ENCODE data around the gene BRME1.

BRME1 gene

DNA sequence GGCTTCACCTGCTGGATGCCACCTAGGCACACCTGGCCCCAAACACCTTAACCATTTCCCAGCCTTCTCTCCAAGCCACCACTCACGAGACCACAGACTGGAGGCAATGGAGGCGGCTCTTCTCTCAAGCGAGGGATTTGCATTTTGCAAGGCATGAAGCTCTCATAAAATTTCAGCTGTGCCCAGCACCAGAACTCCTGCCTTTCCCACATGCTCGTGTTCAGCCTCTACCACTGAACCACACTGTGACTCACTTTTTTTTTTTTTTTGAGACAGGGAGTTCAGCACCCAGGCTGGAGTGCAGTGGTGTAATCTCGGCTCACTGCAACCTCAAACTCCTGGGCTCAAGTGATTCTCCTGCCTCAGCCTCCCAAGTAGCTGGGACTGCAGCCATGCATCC lies 18.4 kb downstream of the BRME1 start:
- TF ChIP-seq, protein P1, sequence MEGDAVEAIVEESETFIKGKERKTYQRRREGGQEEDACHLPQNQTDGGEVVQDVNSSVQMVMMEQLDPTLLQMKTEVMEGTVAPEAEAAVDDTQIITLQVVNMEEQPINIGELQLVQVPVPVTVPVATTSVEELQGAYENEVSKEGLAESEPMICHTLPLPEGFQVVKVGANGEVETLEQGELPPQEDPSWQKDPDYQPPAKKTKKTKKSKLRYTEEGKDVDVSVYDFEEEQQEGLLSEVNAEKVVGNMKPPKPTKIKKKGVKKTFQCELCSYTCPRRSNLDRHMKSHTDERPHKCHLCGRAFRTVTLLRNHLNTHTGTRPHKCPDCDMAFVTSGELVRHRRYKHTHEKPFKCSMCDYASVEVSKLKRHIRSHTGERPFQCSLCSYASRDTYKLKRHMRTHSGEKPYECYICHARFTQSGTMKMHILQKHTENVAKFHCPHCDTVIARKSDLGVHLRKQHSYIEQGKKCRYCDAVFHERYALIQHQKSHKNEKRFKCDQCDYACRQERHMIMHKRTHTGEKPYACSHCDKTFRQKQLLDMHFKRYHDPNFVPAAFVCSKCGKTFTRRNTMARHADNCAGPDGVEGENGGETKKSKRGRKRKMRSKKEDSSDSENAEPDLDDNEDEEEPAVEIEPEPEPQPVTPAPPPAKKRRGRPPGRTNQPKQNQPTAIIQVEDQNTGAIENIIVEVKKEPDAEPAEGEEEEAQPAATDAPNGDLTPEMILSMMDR (conservative IDR thresholded peaks at IDR 0.05; ENCODE audit: low read depth, low read length), result no peak
- peak; percentile 24 for DNase-seq (ENCODE audit: low read depth)
- H3K4me3 ChIP-seq (ENCODE audit: low read depth, low read length), result no peak overlapping the region

DNA sequence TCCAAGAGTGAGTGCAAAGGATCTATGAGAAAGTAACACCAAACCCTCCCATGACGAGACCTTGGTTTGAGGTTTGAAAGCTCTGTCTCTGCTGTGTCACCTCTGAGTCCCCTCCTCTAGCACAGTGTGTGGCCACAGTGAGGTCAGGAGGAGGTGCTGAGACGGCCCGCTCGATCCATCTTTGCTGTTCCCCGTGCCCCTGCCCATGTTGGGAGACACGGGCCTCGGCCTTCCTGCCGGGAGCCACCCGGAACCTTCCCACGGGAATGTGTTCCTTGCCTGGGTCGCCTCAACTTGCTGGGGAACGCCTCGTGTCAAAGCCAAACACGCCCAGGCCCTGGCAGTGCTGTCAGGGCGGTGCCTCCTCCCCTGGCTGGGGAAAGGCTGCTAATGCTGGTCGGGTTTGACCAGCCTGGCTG lies 18.9 kb downstream of the BRME1 start:
- DNase-seq (ENCODE audit: low read depth), result no peak
- TF ChIP-seq, protein P1 (conservative IDR thresholded peaks at IDR 0.05; ENCODE audit: low read depth, low read length), result no peak

DNA sequence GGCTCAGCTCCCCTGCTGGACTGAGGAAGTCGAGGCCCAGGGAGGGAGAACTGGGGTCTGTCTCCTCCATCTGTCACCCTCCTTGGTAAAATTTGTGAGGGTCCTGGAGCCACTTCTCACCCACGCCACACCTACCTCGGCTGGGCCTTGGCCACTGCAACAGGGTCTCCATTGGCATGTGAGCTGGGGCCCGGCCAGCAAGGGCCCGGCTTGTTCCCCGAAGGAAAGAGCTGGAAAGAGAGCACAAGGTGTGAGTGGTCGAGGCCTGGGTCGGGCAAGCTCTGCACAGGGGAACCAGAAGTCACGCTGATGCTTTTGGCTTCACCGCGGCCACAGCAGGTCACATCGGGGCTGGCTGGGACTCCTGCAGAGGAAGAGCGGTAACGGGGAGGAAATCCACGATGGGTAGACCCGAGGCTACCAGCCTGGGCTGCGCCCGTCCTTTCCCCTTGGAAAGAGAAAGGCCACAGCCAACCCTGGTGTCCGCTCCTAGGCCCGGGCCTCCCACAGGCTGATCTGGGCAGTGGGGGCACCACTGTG lies 20.0 kb downstream of the BRME1 start:
- no peak for DNase-seq (ENCODE audit: low read depth)
- no peak overlapping the region for H3K4me3 ChIP-seq (ENCODE audit: low read depth, low read length)
- TF ChIP-seq, protein P1 (conservative IDR thresholded peaks at IDR 0.05; ENCODE audit: low read depth, low read length), result no peak

More for the DNA sequence above, 18.9 kb downstream of the BRME1 start:
- H3K4me3 ChIP-seq (ENCODE audit: low read depth, low read length), result no peak overlapping the region

DNA sequence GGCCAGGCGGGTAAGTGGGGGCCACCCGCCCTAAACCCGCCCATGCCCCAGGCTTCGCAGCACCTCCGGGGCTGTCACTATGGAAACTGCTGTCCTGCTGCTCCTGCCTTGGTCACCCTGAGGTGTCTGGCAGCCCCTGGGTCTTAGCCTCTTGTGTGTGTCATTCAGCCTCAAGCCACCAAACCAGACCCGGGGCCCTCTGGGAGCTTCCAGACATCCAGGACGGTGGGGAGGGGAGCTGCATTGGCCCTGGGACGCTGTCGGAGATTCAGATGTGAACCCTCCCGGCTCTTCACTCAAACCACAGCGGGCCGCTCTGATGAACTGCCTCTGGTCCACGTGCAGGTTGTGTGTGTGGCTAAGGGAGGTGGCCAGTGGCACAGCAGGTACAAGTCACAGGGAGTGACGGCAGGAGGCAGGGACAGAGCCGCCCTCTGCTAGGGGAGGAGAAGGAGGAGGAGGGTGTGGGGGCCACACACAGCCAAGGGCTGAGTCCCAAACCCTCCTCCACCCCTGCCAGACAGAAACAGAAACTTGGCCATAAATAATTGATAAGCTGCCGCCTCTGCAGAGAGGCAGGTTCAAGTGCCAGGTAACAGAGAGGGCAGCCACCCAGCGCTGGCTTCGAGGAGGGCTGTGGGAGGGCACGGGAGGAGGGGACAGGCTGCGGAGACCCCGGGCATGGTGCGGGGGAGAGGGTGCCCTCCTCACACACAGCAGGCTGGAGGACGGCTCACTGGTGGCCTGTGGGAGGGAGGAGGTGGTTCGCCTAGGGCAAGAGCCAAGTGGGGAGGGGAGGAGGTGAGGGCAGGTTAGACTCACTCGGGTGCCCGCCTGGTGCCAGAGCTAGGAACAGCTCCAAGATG lies 21.0 kb downstream of the BRME1 start:
- TF ChIP-seq, protein P1 (conservative IDR thresholded peaks at IDR 0.05; ENCODE audit: low read depth, low read length), result no peak
- H3K4me3 ChIP-seq (ENCODE audit: low read depth, low read length), result no peak overlapping the region
- DNase-seq (ENCODE audit: low read depth), result no peak

DNA sequence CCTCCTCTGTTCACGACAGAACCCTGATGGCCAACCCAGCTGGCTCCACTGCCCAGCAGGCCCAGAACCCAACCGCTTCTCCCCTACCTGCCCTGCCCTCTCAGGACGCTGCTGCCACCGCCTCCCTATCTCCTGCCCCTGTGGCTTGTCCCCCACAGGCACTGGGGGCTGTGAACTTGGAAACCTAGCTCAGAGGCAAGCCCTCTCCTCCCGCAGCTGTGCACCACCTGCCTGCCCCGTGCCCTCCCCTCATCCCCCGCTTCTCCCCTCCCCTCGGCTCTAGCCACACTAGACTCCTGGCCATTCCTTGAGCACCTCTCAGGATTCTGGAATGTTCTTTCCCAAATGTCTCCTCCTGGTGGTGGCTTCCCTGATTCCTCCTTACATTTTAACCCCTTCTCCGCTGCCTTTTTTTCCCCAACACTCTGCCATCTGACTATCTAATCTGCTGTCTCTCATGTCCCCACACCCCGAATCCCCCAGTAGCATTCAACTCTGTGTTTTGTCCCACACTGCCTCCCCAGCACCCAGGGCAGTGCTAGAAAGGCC lies 22.3 kb downstream of the BRME1 start:
- TF ChIP-seq, protein P1 (conservative IDR thresholded peaks at IDR 0.05; ENCODE audit: low read depth, low read length), result peak; percentile 27
- DNase-seq (ENCODE audit: low read depth), result no peak
- H3K4me3 ChIP-seq (ENCODE audit: low read depth, low read length), result no peak overlapping the region

DNA sequence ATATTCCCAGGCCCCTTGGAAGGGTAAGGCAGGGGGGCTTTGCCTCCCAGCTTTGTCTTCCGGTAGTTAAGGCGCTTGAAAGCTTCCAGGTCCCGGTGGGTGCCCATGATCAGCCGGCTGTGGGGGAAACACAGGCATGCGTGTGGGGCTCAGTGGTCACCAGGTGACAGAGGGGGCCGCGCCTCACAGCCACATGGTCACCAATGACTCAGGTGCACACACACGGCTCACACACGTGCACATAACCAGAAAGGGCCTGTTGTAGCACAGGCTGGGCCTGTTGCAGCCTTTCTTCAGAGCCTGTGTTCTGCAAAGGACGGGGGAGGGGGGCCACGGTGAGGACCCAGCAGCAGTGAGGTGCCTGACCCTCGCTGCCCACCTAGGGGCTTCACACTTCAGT lies 23.1 kb downstream of the BRME1 start:
- no peak overlapping the region for H3K4me3 ChIP-seq (ENCODE audit: low read depth, low read length)
- DNase-seq (ENCODE audit: low read depth), result no peak
- TF ChIP-seq, protein P1 (conservative IDR thresholded peaks at IDR 0.05; ENCODE audit: low read depth, low read length), result no peak
